Pancreas (tissue), 10 donors: Measurements from ENCODE around the gene SAMD14. TPM values are rescaled to one million over a fixed set of nuclear protein-coding genes. Genes with fewer than 3 reads are reported as not detected.

Experiments used
- ATAC-seq, 4 donors: fragments of 200-7000 bp; cut with Tn5 transposase; one replicate each; pipeline versions ENCODE4 v1.8.0 to v1.9.1; 2020; ENCODE audit warnings: mild to moderate bottlenecking in 4 of 4, moderate library complexity in 4 of 4
- DNase-seq, 6 donors: peaks; one replicate each; pipeline ENCODE4 v3.0.0-alpha.2; 2020
- FAIRE-seq: peaks from 2 replicates; lab custom pipeline; 2012; peaks lifted over from hg19 to GRCh38; lab: Jason Lieb, UNC
- H3K27ac ChIP-seq, 4 donors: fragments of 200-600 bp; sonication (generic); 1 replicate in 3 of 4; 2 replicates in 1 of 4; pipeline versions ENCODE4 v1.5.0 to v1.8.0; 2020
- H3K27me3 ChIP-seq, 4 donors: fragments of 200-600 bp; one replicate each; pipeline ENCODE4 v1.8.0; 2021
- H3K36me3 ChIP-seq, 3 donors: fragments of 200-600 bp; sonication (generic) in 1 of 3; one replicate each; pipeline versions ENCODE4 v1.5.0 to v1.8.0; 2020 to 2021
- H3K4me1 ChIP-seq, 3 donors: fragments of 200-600 bp; one replicate each; pipeline ENCODE4 v1.8.0; 2021
- H3K4me3 ChIP-seq, 4 donors: fragments of 200-600 bp; sonication (generic) in 2 of 4; one replicate each; pipeline versions ENCODE4 v1.5.0 to v1.8.0; 2020 to 2021
- H3K9me3 ChIP-seq, 4 donors: fragments of 200-600 bp; one replicate each; pipeline ENCODE4 v1.8.0; 2021
- CTCF ChIP-seq, 4 donors: fragments of 200-600 bp; sonication (generic) in 3 of 4; IDR thresholded peaks; one replicate each; pipeline versions ENCODE4 v1.5.0 to v1.8.0; 2021; ENCODE audit warnings: antibody characterized with exemption in 4 of 4
- WGBS, 2 donors: extraction: QIAGEN DNeasy Blood & Tissue Kit; methylation state at CpG; one replicate each; pipeline ENCODE4 v1.1.7; 2013; 5-methylcytosine and 5-hydroxymethylcytosine counted together
- intact Hi-C, 3 donors: fragments of 100-400 bp; cut with DNase I; formaldehyde crosslinking; loops; one replicate each; pipeline versions ENCODE4 v1.11.1 to v1.14.2; 2022
- polyA plus RNA-seq, 2 donors: library from polyadenylated mRNA; stranded (reverse); fragments of 200-250 nt; gene quantifications; one replicate each; pipeline ENCODE4 v1.2.3, GENCODE V29; 2013
- total RNA-seq, 6 donors: library from RNA; stranded (reverse); fragmentation: NEBNext Ultra II Directional in 4 of 6; extraction: Animal tissue kit (Norgen Biotek cat#: 25700) in 4 of 6; gene quantifications; one replicate each; pipeline versions ENCODE4 v1.2.1 to v1.2.4, GENCODE V29; 2021 to 2023
- donor health status: healthy with polysubstance abuse.
- donor health status: DM: no; HTN: no; CAD: no; lungs with moderate emphysema.
- donor health status: DM: no; HTN: no; CAD: no.
- donor health status: control.
- donor health status: control.
- donor health status: Bipolar disorder and iron deficiency.
- donor health status: DM: yes; HTN: yes; CAD: no.
- donor health status: DM: no; HTN: no; CAD: no.
- donor health status: DM: no; HTN: no; CAD: no.
- donor health status: DM: yes; HTN: yes; CAD: no.

The SAMD14 gene
- total and polyA plus RNA-seq, 8 donors = 0.09 to 1.3 (median 0.61) TPM

- 58 to 75% methylated on average over 10 to 19 of the region's 19 CpGs for WGBS, 2 donors
- H3K4me1 ChIP-seq = peaks cover 0 to 3% (median 2%) of the 10 kb centered on the region in 3 donors
- no peak overlapping the region for H3K27ac ChIP-seq
- peak in 2 of 4 donors; percentile 9 to 11 for ATAC-seq
- H3K9me3 ChIP-seq = no peaks in the 10 kb centered on the region
- peaks cover 0 to 8% (median 0%) of the 10 kb centered on the region in 4 donors for H3K27me3 ChIP-seq
- peaks cover 0 to 6% (median 3%) of the 10 kb centered on the region in 3 donors for H3K36me3 ChIP-seq
- DNase-seq = no peak
- no peak overlapping the region for H3K4me3 ChIP-seq
- intact Hi-C loops = no loop called here
- no peak for TF ChIP-seq CTCF (IDR thresholded peaks at IDR 0.05)
- FAIRE-seq = no peak
Observed at GRCh38 chr17:50130559-50131305, 772 bp upstream of the SAMD14 start.

GRCh38 chr17:50129353-50129727 lies 620 bp downstream of the SAMD14 start:
- peaks cover 0 to 8% (median 0%) of the 10 kb centered on the region in 4 donors for H3K27me3 ChIP-seq
- H3K9me3 ChIP-seq = no peaks in the 10 kb centered on the region
- no peak overlapping the region for H3K27ac ChIP-seq
- peak overlapping the region in 2 of 4 donors; percentile 11 to 44 for H3K4me3 ChIP-seq
- FAIRE-seq (no peak), DNase-seq (no peak), ATAC-seq (peak in 3 of 4 donors; percentile 6 to 13 (median 8))
- TF ChIP-seq CTCF (IDR thresholded peaks at IDR 0.05) = no peak
- intact Hi-C loops = no loop called here
- peaks cover 0 to 3% (median 2%) of the 10 kb centered on the region in 3 donors for H3K4me1 ChIP-seq
- H3K36me3 ChIP-seq = no peaks in the 10 kb centered on the region
- WGBS, 2 donors = 2 to 3% methylated on average over 23 to 31 of the region's 31 CpGs

- Histone ChIP-seq H3K4me1 (peaks cover 0 to 3% (median 2%) of the 10 kb centered on the region in 3 donors), H3K9me3 (no peaks in the 10 kb centered on the region), H3K4me3 (peak overlapping the region in 2 of 4 donors; percentile 11 to 44), H3K27ac (no peak overlapping the region), H3K27me3 (peaks cover 0 to 8% (median 0%) of the 10 kb centered on the region in 4 donors), H3K36me3 (no peaks in the 10 kb centered on the region)
- DNase-seq (no peak), ATAC-seq (no peak), FAIRE-seq (no peak)
- no peak for TF ChIP-seq CTCF (IDR thresholded peaks at IDR 0.05)
- intact Hi-C loops = no loop called here
- 36 to 37% methylated on average over 28 to 32 of the region's 32 CpGs for WGBS, 2 donors
Observed at GRCh38 chr17:50128441-50129352, 1.3 kb downstream of the SAMD14 start.

GRCh38 chr17:50127697-50128361 lies 2.1 kb downstream of the SAMD14 start:
- intact Hi-C loops = no loop called here
- no peak for FAIRE-seq
- Histone ChIP-seq H3K27ac (no peak overlapping the region), H3K36me3 (no peaks in the 10 kb centered on the region), H3K4me1 (peaks cover 0 to 3% (median 2%) of the 10 kb centered on the region in 3 donors), H3K4me3 (no peak overlapping the region), H3K27me3 (peaks cover 0 to 8% (median 0%) of the 10 kb centered on the region in 4 donors), H3K9me3 (no peaks in the 10 kb centered on the region)
- 75 to 85% methylated on average over 6 of the region's 6 CpGs for WGBS, 2 donors
- ATAC-seq = no peak
- no peak for TF ChIP-seq CTCF (IDR thresholded peaks at IDR 0.05)
- no peak for DNase-seq
